RKO (cell line): ENCODE measurements around the gene SCD.

ENCODE experiments used
- DNase-seq: peaks from one replicate; pipeline ENCODE4 v3.0.0-alpha.2; 2016; ENCODE audit warnings: low spot score

SCD gene

DNA sequence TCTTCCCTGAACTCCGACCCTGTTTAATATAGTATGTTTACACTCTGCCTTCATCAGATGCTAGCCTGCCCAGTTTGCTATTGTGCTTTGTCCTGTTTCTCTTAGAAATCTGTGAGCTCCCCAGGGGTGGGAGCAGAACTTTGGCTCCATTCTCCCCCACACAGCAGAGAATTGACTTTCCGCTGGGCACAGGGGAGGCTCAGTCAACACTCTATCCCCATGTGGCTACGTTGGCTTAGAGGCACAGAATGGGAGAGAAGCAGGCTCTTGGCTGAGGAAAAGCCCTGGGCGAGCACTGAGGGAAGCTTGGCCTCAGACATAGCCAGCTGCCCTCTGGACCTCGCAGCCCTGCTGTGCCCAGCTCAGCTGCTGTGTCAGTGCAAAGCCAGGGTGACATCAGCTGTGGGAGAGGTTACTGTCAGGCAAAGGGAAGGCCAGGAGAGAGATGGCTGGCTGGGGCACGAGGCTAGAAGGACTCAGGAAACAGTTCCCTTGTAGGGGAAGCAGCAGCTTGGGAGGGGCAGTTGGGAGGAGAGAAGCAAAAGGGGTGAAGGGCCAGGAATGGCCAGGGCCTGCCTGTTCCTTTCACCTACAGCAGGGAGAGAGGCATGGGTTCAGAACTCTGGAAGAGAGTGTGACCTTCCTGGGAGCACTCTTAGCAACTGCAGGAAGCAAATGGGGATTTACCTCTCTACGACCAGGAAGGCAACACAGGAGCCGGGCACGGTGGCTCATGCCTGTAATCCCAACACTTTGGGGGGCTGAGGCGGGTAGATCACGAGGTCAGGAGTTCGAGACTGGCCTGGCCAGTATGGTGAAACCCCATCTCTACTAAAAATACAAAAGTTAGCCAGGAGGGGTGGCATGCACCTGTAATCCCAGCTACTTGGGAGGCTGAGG, 5.8 kb upstream of the SCD start:
- no peak for DNase-seq

DNA sequence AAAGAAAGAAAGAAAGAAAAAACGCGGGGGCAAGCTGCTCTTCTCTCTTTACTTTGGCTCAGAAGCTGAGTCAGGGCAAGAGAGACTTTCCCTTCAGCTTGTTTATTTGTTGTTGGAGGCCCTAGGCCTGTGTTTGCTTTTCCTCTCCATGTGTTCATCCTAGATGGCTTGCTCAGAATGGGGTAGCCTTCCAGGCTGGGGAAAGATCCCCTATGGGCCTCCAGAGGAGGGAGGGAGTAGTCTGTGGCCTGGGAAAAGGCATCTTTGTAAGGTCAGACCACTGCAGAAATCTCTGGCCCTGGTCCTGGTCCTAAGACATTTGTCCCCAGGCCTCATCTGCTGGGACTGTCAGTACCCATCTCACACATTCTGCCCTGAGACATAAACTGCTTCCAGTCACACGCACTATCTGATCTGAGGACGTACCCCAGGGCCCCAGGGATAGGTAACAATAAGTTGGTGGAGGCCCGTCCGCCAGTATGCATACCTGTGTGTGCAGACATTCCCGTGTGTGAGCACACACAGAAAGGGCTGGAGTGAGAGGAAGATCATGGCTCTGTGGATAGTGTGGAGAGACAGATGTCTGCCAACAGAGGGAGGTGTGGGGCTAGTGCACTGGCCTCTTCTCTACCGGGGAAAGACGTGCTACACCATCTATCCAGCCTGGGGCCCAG, 4.9 kb upstream of the SCD start:
- peak; percentile 64 for DNase-seq

DNA sequence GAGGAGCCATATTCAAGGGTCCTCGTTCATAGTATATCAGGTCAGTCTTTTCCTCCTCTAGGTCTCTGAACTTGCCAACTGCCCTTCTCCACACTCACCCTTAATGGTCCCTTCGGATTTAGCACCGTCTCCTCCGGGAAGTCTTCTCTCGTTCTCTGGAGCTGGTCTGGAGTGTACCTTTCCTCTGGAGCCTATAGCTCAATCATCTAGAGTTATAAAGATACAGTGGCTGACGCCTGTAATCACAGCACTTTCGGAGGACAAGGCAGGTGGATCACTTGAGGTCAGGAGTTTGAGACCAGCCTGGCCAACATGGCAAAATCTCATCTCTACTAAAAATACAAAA, 4.4 kb upstream of the SCD start:
- no peak for DNase-seq

DNA sequence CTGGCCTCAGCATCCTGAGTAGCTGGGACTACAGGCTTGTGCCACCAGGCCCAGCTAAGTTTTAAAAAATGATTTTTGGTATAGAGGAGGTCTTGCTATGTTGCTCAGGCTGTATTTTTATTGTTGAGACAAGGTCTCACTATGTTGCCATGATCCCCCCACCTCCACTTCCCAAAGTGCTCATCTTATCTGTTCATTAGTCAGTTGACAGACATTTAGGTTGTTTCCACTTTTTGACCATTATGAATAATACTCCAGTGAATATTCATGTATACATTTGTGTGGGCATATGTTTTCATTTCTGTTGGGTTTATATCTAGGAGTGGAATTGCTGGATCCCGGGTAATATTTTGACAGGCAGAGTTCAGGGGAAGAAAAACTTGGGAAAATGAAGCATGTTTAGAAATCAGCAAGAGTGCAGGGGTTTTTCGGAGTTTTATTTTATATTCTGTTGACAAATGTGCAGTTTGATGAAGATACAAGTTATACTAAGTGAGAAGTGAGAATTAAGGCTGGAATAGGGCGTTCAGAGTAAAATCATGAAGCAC, 2.7 kb upstream of the SCD start:
- no peak for DNase-seq

DNA sequence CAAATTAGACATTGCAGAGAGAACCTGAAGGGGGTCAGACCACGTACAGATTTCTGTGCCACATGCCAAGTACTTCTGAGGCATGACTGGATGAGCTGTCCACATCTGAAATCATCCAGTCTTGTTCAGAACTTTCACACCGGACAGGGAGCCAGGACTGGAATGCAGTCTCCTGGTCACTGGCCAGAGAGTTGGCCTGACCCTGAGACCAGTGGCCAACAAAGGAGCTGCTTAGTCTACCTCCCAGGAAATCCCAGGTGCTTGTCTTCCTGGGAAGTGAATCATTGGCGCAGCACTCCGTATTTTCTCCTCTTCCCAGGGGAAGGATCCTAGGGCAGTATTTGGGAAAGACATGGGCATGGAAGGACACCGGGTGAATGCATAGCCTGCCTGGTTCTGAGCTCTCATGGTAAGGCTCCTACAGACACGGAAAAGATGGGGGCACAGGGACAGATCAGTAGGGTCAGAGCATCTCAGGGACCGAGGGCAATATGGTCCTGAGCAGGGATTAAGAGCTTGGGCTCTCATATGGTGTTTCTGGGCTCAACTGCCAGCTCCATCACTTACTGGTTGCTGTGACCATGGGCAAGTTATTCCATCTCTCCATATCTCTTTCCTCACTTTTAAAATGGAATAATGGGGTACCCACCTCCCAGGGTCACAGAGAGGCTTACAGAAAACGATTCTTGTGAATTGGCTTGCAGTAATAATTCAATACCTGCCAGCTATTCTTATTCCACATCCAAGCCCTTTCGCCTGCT, 1.3 kb upstream of the SCD start:
- peak; percentile 76 for DNase-seq

DNA sequence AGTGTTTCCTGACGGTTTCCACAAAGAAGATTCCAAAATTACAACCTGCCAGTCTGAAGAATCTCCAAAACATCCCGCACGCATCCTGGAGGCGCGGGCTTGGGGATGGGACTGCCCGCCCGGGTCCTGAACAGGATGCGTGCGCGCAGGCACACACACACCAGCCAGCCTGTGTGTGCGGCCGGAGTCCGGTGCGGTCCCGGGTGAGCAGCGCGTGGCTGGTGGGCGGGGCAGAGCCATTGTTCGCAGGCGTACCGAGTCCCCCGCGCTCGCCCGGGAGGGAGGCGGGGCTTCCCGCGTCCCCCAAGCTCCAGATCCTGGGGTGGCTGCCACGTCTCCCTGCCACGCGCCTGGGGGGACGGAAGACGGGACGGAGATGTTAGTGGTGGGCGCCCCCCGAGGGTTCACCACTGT, 675 bp upstream of the SCD start:
- DNase-seq, result peak; percentile 73

DNA sequence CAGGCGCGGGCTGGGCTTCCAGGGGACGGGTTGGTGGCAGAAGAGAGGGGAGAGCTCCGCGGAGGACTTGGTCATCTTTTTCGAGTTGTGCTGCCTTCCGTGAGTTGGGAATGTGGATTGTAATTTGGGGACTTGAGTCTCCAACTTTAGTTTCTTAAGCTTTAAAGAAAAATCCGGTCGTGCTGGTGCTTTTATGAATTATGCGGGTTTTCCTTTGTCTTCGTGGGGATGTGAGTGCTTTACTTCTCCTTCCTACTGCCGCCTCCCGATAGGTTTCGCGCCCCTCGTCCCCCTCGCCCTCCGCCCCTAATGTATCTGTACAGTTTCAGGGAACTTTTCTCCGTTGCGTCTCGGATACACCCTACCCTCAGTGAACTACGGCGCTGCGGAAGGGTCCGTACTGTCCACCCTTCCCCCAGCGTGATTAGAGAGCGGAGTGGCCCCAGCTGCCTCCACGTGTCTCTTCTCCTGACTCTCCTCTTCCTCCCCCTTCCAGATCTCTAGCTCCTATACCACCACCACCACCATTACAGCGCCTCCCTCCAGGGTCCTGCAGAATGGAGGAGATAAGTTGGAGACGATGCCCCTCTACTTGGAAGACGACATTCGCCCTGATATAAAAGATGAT, 649 bp downstream of the SCD start:
- DNase-seq, result peak; percentile 34

DNA sequence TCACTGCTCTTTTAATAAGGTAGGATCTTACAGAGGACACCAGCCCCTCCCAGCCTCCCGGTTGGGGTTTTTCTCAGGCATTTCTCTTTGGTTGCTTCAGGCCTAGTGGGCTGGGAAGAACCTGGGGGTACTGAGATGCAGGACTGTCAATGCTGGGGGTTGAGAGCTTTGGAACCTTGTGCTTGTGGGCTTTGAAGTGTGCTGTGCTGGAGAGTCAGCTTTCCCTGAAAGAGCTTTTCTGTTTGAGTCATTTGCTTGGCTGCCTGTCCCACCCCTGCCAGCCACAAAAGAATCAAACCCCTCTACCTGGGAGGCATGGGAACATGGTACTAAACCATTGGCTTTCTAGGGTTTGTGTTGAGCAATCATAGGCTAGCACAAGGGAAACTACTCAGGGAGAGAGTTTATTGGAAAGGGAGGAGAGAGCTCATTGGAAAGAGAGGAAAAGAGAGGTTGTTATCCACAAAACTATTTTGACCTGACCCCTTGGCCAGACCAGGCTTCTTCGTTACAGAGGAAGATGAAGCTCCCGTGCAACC, 1.4 kb downstream of the SCD start:
- no peak for DNase-seq

DNA sequence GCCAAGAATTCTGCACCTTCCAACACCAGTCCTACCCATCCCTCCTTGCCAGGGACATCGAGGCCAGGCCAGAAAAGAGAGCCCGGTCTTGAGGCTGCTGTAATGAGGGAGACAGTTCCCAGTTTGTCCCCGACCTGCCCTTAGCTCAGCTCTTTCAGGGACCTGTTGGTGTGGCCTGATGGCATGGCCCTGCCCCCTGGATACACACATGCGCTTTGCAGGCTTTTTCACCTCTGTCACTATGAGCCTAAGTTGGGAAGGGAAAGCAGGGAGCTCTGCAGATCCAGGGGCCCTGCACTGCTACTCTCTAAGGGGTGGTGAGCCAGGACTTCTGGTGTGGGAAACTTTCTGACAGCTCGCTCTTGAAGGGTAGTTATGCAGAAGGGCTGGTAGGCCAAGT, 2.1 kb downstream of the SCD start:
- no peak for DNase-seq

DNA sequence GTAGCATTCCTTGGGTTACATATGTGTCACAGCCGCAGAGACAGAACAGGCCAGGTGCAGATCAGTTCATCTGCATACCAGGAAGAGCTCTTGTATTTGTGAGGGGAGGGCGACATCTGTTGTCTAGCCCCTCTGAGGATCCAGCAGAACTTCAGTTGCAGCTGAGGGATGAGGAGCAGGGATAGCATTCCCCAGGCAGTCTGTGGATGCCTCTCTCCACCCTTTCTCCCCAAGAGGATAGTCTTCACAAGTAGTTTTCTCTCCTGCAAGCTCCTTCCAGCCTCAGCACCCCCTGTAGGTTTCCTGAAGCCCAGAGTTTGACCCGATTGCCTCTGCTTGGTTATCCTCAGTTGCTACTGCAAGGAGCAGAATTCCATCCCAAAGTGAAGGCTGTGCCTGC, 2.6 kb downstream of the SCD start:
- DNase-seq, result no peak

DNA sequence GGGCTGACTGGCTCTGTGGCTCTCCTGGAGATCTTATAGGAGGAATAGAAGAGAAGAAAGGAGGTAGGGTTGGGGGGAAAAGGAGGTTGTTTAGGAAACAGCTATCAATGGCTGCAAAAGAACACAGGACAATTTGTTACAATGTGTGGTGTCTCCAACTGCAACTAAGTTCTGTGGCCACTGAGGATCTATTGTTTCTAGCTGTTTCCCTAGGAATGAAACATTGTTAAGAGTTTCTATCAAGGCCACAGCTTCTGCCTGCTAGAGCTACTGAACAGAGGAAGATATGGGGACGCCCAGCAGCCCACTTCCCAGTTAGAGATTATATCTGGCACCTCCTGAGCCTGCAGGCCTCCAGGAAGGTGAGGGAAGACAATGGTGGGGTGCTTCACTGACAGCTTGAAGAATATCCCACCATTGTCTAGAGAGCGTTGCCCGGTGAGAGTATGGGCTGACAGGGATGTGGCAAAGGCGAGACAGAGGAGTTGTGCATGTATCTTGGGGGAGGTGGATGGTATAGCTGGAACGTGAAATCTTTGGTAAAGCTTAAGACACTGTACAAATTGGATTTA, 4.0 kb downstream of the SCD start:
- no peak for DNase-seq

DNA sequence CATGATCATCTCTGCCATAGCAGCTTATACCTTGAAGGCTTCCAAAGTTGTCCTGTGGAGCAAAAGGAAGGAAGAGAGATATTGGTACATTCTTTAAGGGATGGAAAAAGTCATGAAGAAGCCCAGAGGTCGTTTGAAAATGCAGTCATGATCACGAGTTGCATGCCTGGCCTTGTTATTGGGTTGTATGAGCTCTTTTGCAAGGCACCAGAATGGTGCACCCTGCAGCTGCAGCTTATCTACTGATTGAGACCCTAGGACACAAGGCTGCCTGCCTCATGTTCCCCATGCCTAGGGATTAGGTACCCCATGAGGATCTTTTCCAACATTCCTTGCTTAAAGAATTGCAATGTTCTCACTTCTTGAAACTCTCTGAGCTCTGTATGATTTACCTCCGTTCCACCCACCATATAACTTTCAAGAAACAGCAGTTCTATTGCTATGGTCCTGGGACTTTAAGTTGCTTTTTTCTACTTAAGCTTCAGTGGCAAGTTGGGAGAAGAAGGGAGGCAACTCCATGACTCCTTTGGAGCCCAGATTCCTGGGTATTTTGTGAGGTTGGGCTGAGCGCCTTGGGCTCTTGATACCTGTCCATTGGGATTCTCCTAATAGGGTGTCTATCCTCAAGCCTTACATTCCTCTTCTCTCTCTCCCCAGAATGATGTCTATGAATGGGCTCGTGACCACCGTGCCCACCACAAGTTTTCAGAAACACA, 6.9 kb downstream of the SCD start:
- no peak for DNase-seq

DNA sequence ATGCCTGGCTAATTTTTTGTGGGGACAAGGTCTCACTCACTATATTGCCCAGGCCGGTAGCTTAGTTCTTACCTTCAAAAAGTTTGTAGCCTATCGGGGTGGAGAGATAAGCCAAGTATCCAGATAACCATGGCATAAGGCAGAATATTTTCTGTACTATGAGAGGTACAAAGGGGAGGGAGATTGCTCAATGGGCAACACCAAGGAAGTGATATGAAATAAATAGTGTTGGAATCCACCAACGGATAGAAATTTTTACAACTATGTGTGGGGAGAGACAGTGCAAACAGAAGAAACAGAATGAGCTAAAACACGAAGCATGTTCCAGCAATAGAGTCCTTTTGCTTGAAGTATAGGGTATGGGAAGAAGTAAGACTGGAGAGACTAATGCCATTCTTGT, 8.1 kb downstream of the SCD start:
- no peak for DNase-seq

DNA sequence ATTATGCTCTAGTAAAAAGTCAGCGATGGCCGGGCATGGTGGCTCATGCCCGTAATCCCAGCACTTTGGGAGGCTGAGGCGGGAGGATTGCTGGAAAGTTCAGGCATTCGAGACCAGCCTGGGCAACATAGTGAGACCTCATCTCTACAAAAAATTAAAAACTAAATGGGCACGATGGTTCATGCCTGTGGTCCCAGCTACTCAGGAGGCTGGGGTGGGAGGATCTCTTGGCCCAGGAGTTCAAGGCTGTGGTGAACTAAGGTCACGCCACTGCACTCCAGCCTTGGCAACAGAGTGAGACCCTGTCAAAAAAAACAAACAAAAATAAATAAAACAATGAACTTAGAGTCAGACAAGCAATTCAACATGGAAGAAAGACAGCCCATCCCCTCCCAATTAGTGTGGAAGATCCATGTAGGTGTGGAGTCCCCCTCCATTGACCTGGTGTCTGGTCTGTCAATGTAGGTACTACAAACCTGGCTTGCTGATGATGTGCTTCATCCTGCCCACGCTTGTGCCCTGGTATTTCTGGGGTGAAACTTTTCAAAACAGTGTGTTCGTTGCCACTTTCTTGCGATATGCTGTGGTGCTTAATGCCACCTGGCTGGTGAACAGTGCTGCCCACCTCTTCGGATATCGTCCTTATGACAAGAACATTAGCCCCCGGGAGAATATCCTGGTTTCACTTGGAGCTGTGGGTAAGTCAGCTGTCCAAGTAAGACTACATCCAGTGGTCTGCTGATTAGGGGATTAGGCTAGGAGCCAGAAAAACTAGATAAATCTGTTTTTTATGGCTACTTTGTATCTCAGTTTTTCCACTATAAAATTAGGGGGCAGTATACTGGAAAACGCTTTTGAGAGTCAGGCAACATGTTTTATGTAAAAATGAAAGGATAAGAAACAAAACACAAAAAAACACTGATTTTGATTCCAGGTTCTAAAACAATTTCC, 9.3 kb downstream of the SCD start:
- no peak for DNase-seq

DNA sequence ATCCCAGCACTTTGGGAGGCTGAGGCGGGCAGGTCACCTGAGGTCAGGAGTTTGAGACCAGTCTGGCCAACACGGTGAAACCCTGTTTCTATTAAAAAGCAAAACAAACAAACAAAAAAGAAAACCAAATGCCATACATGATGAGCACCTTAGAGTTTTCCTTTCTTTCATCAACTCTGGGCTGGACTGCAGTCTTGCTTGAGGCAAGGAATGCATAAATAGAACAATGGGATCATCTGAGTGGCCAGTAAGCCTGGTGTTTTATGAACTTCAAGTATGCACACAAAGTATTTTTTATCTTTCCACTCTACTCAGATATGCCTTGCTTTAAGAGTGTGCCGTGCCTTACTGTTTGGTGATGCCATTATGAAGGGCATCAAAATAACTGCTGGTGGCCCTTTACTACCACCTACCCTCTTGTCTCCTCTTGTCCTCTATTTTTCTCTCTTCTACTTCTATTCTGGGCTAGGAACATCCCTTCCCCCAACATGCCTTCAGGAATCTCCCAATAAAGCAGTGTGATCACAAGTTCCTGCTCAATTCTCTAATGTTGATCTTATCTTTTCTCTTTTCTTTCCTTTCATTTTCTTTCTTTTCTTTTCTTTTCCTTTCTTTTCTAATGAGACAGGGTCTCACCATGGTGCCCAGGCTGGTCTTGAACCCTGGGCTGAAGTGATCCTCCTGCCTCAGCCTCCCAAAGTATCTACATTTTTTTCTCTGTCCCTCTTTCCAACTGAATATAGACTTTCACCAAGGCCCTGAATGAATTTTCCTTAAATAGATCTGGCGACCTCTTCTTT, 10.2 kb downstream of the SCD start:
- no peak for DNase-seq

DNA sequence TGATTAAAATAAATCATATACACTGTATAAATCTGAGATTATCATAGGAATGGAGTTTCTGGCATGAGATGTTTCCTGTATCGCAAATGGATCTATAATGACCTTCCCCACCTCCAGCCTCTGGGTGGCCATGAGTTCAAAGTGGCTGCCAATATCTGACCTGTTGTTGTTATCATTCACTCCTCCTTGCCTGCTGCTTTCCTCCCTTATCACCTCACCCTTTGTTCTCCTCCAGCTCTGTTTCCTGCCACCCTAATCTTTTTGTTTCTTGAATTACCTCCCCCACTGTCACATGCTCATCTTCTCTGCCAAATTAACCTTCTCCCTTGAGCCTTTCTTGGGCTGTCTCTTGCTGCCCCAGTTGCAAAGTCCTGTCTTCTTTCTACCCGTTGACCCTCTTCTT, 12.0 kb downstream of the SCD start:
- DNase-seq, result no peak

DNA sequence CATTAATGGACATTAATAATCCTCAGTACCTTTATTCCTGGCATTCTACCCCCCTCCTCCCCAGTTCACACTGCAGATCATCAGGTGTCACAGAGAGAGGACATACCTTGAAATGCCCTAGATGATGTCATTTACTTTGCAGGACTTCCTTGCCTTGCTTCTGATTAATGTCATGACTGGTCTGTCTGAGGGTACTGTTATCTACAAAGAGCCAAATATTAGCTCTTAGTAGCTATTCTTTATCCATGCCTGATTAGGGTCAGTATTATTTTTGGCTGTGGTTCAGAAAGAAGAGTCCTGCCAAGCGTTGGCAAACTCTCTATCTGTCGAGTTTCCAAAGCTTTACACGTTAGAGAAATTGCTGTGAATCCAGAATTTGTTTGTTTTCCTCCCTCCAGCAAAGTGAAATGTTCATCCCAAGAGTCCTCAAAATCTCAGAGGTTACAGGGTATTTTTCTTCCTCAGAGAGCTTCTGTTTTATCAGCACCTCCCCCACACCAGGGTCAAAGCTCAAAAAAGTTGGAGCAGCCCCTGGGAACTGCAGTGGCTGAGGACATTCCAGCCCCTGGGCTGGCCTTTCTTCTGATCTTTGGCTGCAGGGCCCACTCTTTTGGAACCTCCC, 12.6 kb downstream of the SCD start:
- no peak for DNase-seq

DNA sequence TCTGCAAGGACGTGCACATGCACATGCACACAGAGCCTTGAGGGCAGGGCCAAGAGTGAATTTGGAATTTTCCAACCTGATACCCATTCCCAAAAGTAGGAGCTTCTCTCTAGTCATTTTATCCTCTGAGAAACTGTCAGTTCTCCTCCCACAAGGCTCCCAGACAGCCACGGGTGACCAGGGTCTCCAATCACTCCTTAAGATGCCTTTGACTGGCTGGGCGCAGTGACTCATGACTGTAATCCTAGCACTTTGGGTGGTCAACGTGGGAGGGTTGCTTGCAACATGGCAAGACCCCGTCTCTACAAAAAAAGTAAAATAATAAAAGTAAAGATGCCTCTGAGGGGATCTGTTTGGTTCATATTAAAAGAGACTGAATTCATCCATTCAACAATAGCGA, 13.2 kb downstream of the SCD start:
- no peak for DNase-seq
